H9 (cell line): ENCODE results near the gene SRM. TPM values are rescaled to one million over a fixed set of nuclear protein-coding genes. Genes with fewer than 3 reads are reported as not detected.

ENCODE experiments used
- DNase-seq: peaks from one replicate; pipeline ENCODE4 v3.0.0-alpha.2; 2017
- H2AFZ ChIP-seq: one replicate; pipeline ENCODE4 v1.6.1; 2013; ENCODE audit warnings: mild to moderate bottlenecking, low read length, control low read depth, moderate library complexity
- H2AK5ac ChIP-seq: 2 replicates; pipeline ENCODE4 v1.6.1; 2013; ENCODE audit warnings: low read length, control low read depth, mixed read lengths; ENCODE audit not compliant: insufficient read length
- H2BK120ac ChIP-seq: one replicate; pipeline ENCODE4 v1.6.1; 2013; ENCODE audit warnings: low read depth, mild to moderate bottlenecking, low read length, control low read depth, inconsistent platforms; ENCODE audit not compliant: poor library complexity, severe bottlenecking
- H2BK12ac ChIP-seq: 2 replicates; pipeline ENCODE4 v1.6.1; 2013; ENCODE audit warnings: low read length, control low read depth, mixed read lengths, low read depth; ENCODE audit not compliant: insufficient read length
- H2BK15ac ChIP-seq: 2 replicates; pipeline ENCODE4 v1.6.1; 2013; ENCODE audit warnings: low read depth, low read length, control low read depth
- H2BK20ac ChIP-seq: one replicate; pipeline ENCODE4 v1.6.1; 2013; ENCODE audit warnings: low read depth, mild to moderate bottlenecking, low read length, control low read depth, inconsistent platforms; ENCODE audit not compliant: poor library complexity, severe bottlenecking
- H2BK5ac ChIP-seq: 2 replicates; pipeline ENCODE4 v1.6.1; 2013; ENCODE audit warnings: low read length, control low read depth, mixed read lengths; ENCODE audit not compliant: insufficient read length
- H3K14ac ChIP-seq: 2 replicates; pipeline ENCODE4 v1.6.1; 2013; ENCODE audit warnings: low read length, control low read depth; ENCODE audit not compliant: insufficient read depth
- H3K18ac ChIP-seq: 2 replicates; pipeline ENCODE4 v1.6.1; 2013; ENCODE audit warnings: low read depth, mild to moderate bottlenecking, mixed read lengths, low read length, control low read depth; ENCODE audit not compliant: insufficient read length
- H3K23ac ChIP-seq: 2 replicates; pipeline ENCODE4 v1.6.1; 2013; ENCODE audit warnings: low read length, control low read depth, mixed read lengths, low read depth; ENCODE audit not compliant: insufficient read length
- H3K23me2 ChIP-seq: 2 replicates; pipeline ENCODE4 v1.6.1; 2013; ENCODE audit warnings: low read depth, mild to moderate bottlenecking, mixed read lengths, low read length, control low read depth; ENCODE audit not compliant: insufficient read length, poor library complexity, severe bottlenecking
- H3K27ac ChIP-seq: 2 replicates; pipeline ENCODE4 v1.5.1; 2013; ENCODE audit warnings: low read length, control low read depth, mixed read lengths, low read depth; ENCODE audit not compliant: insufficient read length
- H3K27me3 ChIP-seq: 2 replicates; pipeline ENCODE4 v1.6.1; 2013; ENCODE audit warnings: low read length, control low read depth, inconsistent platforms; ENCODE audit not compliant: insufficient read depth
- H3K4ac ChIP-seq: 2 replicates; pipeline ENCODE4 v1.6.1; 2013; ENCODE audit warnings: low read depth, mild to moderate bottlenecking, control low read depth, inconsistent platforms, low read length, moderate library complexity
- H3K4me1 ChIP-seq: 2 replicates; pipeline ENCODE4 v1.6.1; 2013; ENCODE audit warnings: low read length, control low read depth, inconsistent platforms; ENCODE audit not compliant: insufficient read depth
- H3K4me2 ChIP-seq: 2 replicates; pipeline ENCODE4 v1.6.1; 2013; ENCODE audit warnings: low read length, control low read depth, mixed read lengths; ENCODE audit not compliant: insufficient read length, insufficient read depth
- H3K56ac ChIP-seq: 2 replicates; pipeline ENCODE4 v1.6.1; 2013; ENCODE audit warnings: low read depth, mild to moderate bottlenecking, mixed read lengths, low read length, control low read depth; ENCODE audit not compliant: insufficient read length
- H3K79me1 ChIP-seq: 2 replicates; pipeline ENCODE4 v1.6.1; 2013; ENCODE audit warnings: low read depth, mild to moderate bottlenecking, moderate library complexity, low read length, control low read depth, inconsistent platforms; ENCODE audit not compliant: insufficient read depth, poor library complexity, severe bottlenecking
- H3K79me2 ChIP-seq: 2 replicates; pipeline ENCODE4 v1.6.1; 2013; ENCODE audit warnings: low read length, control low read depth, inconsistent platforms; ENCODE audit not compliant: insufficient read depth
- H3K9ac ChIP-seq: 2 replicates; pipeline ENCODE4 v1.6.1; 2013; ENCODE audit warnings: low read length, control low read depth, mixed read lengths; ENCODE audit not compliant: insufficient read length; ENCODE audit errors: extremely low read depth
- H3K9me3 ChIP-seq: one replicate; pipeline ENCODE4 v1.6.1; 2013; ENCODE audit warnings: low read depth, low read length, inconsistent platforms; ENCODE audit not compliant: control insufficient read depth
- H3T11ph ChIP-seq: one replicate; pipeline ENCODE4 v1.6.1; 2013; ENCODE audit warnings: mild to moderate bottlenecking, low read length, control low read depth, inconsistent platforms
- H4K20me1 ChIP-seq: one replicate; pipeline ENCODE4 v1.6.1; 2013; ENCODE audit not compliant: control insufficient read depth, insufficient read length, insufficient read depth
- H4K5ac ChIP-seq: 2 replicates; pipeline ENCODE4 v1.6.1; 2013; ENCODE audit warnings: low read depth, mild to moderate bottlenecking, mixed read lengths, low read length, control low read depth; ENCODE audit not compliant: insufficient read length
- H4K8ac ChIP-seq: replicated peaks from 2 replicates; pipeline ENCODE4 v1.6.1; 2013; ENCODE audit warnings: low read length, control low read depth, mixed read lengths, low read depth; ENCODE audit not compliant: insufficient read length
- H4K91ac ChIP-seq: 2 replicates; pipeline ENCODE4 v1.6.1; 2013; ENCODE audit warnings: low read depth, mild to moderate bottlenecking, moderate library complexity, mixed read lengths, low read length, control low read depth; ENCODE audit not compliant: insufficient read length
- H3K27ac Mint-ChIP-seq, 3 experiments: 2 replicates in 2 of 3; 3 replicates in 1 of 3; pipeline ENCODE4 v1.8.0; 2020 to 2021; ENCODE audit warnings: mixed read lengths in 3 of 3, mild to moderate bottlenecking in 1 of 3, moderate library complexity in 1 of 3
- H3K27me3 Mint-ChIP-seq: 2 replicates; pipeline ENCODE4 v1.8.0; 2021; ENCODE audit warnings: low read depth, mild to moderate bottlenecking, moderate library complexity, mixed read lengths
- H3K36me3 Mint-ChIP-seq, 3 experiments: 2 replicates in 2 of 3; 3 replicates in 1 of 3; pipeline ENCODE4 v1.8.0; 2020 to 2021; ENCODE audit warnings: low read depth in 3 of 3, mixed read lengths in 3 of 3; ENCODE audit not compliant: insufficient read depth in 1 of 3
- H3K4me1 Mint-ChIP-seq, 2 experiments: 2 replicates each; pipeline ENCODE4 v1.8.0; 2020; ENCODE audit warnings: mixed read lengths in 2 of 2
- H3K4me3 Mint-ChIP-seq, 2 experiments: 2 replicates in 1 of 2; 3 replicates in 1 of 2; pipeline ENCODE4 v1.8.0; 2020 to 2021; ENCODE audit warnings: mild to moderate bottlenecking in 2 of 2, mixed read lengths in 2 of 2, moderate library complexity in 1 of 2
- H3K9me3 Mint-ChIP-seq, 2 experiments: 2 replicates in 1 of 2; 3 replicates in 1 of 2; pipeline ENCODE4 v1.8.0; 2020; ENCODE audit warnings: mild to moderate bottlenecking in 2 of 2, mixed read lengths in 2 of 2, moderate library complexity in 1 of 2
- WGBS: extraction: QIAGEN DNeasy Blood & Tissue Kit; methylation state at CpG from one replicate; pipeline ENCODE4 v1.1.7; 2013; ENCODE audit warnings: missing lambda C conversion rate, low lambda C conversion rate, mixed read lengths; ENCODE audit not compliant: insufficient read length; ENCODE audit errors: extremely low coverage; 5-methylcytosine and 5-hydroxymethylcytosine counted together
- total RNA-seq: library from RNA; stranded (reverse); gene quantifications from 2 replicates; pipeline ENCODE4 v1.2.1, GENCODE V29; 2021
- TF ChIP-seq, protein P1 (sequence below): fragments of 200-600 bp; sonication (generic); conservative IDR thresholded peaks from 3 replicates; pipeline ENCODE4 v1.8.0; 2021; ENCODE audit warnings: antibody characterized with exemption, mild to moderate bottlenecking

Gene SRM
- total RNA-seq, 1 experiment from 2014 or later = 196 TPM

DNA sequence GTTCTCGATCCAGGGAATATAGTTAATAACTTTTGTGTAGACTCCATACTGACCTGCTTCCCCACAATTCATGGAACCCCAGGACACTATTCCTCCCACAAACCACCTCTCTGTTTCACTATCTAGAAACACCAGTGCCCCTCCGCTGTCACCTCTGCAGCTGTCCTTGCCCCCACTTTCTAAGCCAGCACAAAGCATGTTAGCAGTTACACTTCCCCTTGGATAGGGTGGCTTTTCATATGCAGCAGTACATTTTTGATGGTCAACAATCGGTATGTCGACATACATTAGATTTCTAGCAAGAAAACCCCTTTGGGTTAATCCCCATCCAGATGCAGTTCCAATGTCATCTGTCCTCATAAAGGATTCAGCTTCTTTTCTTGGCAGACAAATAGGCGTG is 32.9 kb downstream of the SRM start:
- Mint-ChIP-seq H3K27me3 (no peaks in the 10 kb centered on the region), H3K4me1 (peaks cover 9 to 29% of the 10 kb centered on the region in 2 experiments), H3K27ac (peak overlapping the region in 2 of 3 experiments; percentile 65 to 76; a peak in 4 of 7 replicates), H3K4me3 (no peak overlapping the region), H3K9me3 (no peaks in the 10 kb centered on the region), H3K36me3 (peaks cover 24 to 69% (median 53%) of the 10 kb centered on the region in 3 experiments; a peak in 6 of 7 replicates)
- H3K27ac ChIP-seq = no peak overlapping the region
- no peak overlapping the region for H3K23ac ChIP-seq
- no peaks in the 10 kb centered on the region for H3K23me2 ChIP-seq
- TF ChIP-seq, protein P1, sequence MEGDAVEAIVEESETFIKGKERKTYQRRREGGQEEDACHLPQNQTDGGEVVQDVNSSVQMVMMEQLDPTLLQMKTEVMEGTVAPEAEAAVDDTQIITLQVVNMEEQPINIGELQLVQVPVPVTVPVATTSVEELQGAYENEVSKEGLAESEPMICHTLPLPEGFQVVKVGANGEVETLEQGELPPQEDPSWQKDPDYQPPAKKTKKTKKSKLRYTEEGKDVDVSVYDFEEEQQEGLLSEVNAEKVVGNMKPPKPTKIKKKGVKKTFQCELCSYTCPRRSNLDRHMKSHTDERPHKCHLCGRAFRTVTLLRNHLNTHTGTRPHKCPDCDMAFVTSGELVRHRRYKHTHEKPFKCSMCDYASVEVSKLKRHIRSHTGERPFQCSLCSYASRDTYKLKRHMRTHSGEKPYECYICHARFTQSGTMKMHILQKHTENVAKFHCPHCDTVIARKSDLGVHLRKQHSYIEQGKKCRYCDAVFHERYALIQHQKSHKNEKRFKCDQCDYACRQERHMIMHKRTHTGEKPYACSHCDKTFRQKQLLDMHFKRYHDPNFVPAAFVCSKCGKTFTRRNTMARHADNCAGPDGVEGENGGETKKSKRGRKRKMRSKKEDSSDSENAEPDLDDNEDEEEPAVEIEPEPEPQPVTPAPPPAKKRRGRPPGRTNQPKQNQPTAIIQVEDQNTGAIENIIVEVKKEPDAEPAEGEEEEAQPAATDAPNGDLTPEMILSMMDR = no peak
- H4K20me1 ChIP-seq = no peaks in the 10 kb centered on the region
- no peak overlapping the region for H2AK5ac ChIP-seq
- no peak overlapping the region for H3K4ac ChIP-seq
- H2AFZ ChIP-seq = no peak overlapping the region
- H3K79me1 ChIP-seq = no peaks in the 10 kb centered on the region
- H3K79me2 ChIP-seq = no peaks in the 10 kb centered on the region
- no peak overlapping the region for H2BK15ac ChIP-seq
- no peaks in the 10 kb centered on the region; the same call in 1 of the 2 replicates for H3K4me1 ChIP-seq
- no peak overlapping the region for H2BK5ac ChIP-seq
- no peak overlapping the region for H4K8ac ChIP-seq
- no peak for DNase-seq
- H3T11ph ChIP-seq = no peak overlapping the region
- no peak overlapping the region for H2BK20ac ChIP-seq
- H4K91ac ChIP-seq = no peak overlapping the region
- no peaks in the 10 kb centered on the region for H3K27me3 ChIP-seq
- no peak overlapping the region for H3K56ac ChIP-seq
- no peak overlapping the region for H3K4me2 ChIP-seq
- H4K5ac ChIP-seq = no peak overlapping the region
- no peak overlapping the region for H3K18ac ChIP-seq
- H2BK12ac ChIP-seq = no peak overlapping the region
- H3K14ac ChIP-seq = no peak overlapping the region
- no peak overlapping the region for H2BK120ac ChIP-seq
- H3K9me3 ChIP-seq = no peaks in the 10 kb centered on the region
- WGBS = no CpG with 5 or more reads among the region's 5 CpGs
- no peak overlapping the region for H3K9ac ChIP-seq
